Activated CD8-positive, alpha-beta memory T cell treated with anti-CD3 and anti-CD28 coated beads for 1 hour (primary cell): ENCODE measurements around the gene RCHY1.
"Not testable (repeated sequence)": the region's sequence is repeated elsewhere in the genome, so short reads cannot be mapped to it uniquely, and the experiment has no call there.

Experiments used
- DNase-seq, 2 donors: peaks; one replicate each; pipeline ENCODE4 v3.0.0-alpha.2; 2020; ENCODE audit warnings: low read depth in 1 of 2; ENCODE audit errors: extremely low read depth in 1 of 2

Gene RCHY1

GRCh38 chr4:75514131-75514948 is at the start of gene RCHY1, which contains the start of gene THAP6:
Gene RCHY1, minus strand, starts transcription at chr4:75514403. Its CDS starts 117 bp downstream, at chr4:75514286.
Gene THAP6, plus strand, starts transcription at chr4:75514473. Its CDS starts 980 bp downstream, at chr4:75515453.
- DNase-seq = peak; percentile 80 to 86

- no peak for DNase-seq
These were observed 47.6 kb upstream of the RCHY1 start for GRCh38 chr4:75561789-75562188.

GRCh38 chr4:75557696-75558095 is 43.5 kb upstream of the RCHY1 start:
- DNase-seq = no peak

GRCh38 chr4:75555294-75556164 is 41.3 kb upstream of the RCHY1 start, which contains the start of gene ODAPH:
Gene ODAPH, plus strand, starts transcription at chr4:75556066. Its CDS starts 17 bp downstream, at chr4:75556083.
- no peak for DNase-seq

- DNase-seq = no peak
These were observed 38.2 kb upstream of the RCHY1 start for GRCh38 chr4:75552452-75552851.

- DNase-seq = no peak
These were observed 34.8 kb upstream of the RCHY1 start for GRCh38 chr4:75549019-75549418.

GRCh38 chr4:75547647-75548387 is 33.6 kb upstream of the RCHY1 start:
- no peak for DNase-seq

GRCh38 chr4:75545526-75545925 is 31.3 kb upstream of the RCHY1 start:
- DNase-seq = no peak

GRCh38 chr4:75544870-75545269 is 30.7 kb upstream of the RCHY1 start:
- DNase-seq = no peak

GRCh38 chr4:75544220-75544619 is 30.0 kb upstream of the RCHY1 start:
- not testable (repeated sequence) for DNase-seq

- no peak for DNase-seq
These were observed 28.6 kb upstream of the RCHY1 start for GRCh38 chr4:75542824-75543223.

- DNase-seq = not testable (repeated sequence)
These were observed 23.1 kb upstream of the RCHY1 start for GRCh38 chr4:75537308-75537707.

GRCh38 chr4:75533926-75534325 is 19.7 kb upstream of the RCHY1 start:
- not testable (repeated sequence) for DNase-seq

GRCh38 chr4:75533339-75533887 is 19.2 kb upstream of the RCHY1 start:
- not testable (repeated sequence) for DNase-seq

GRCh38 chr4:75531536-75532143 is 17.4 kb upstream of the RCHY1 start:
- DNase-seq = not testable (repeated sequence)

- no peak for DNase-seq
These were observed 16.5 kb upstream of the RCHY1 start for GRCh38 chr4:75530556-75531322.

- no peak for DNase-seq
These were observed 13.3 kb upstream of the RCHY1 start for GRCh38 chr4:75527482-75527881.

- DNase-seq = no peak
These were observed 11.7 kb upstream of the RCHY1 start for GRCh38 chr4:75525910-75526309.

- DNase-seq = no peak
These were observed 10.9 kb upstream of the RCHY1 start for GRCh38 chr4:75525086-75525485.
